GM19324 (cell line): ENCODE results near the gene HMGN3.

Experiments
- ATAC-seq: cut with Tn5 transposase; IDR thresholded peaks from one replicate; pipeline ENCODE4 v1.9.1; 2021; ENCODE audit warnings: mild to moderate bottlenecking, moderate library complexity; ENCODE audit not compliant: unreplicated experiment, low FRiP score

The HMGN3 gene

GRCh38 chr6:79233611-79234149 lies 802 bp downstream of the HMGN3 start:
- ATAC-seq: peak; percentile 76

- ATAC-seq: no peak
These were observed 1.6 kb downstream of the HMGN3 start for GRCh38 chr6:79232696-79233462.

GRCh38 chr6:79231666-79232065 lies 2.8 kb downstream of the HMGN3 start:
- ATAC-seq: no peak

- no peak for ATAC-seq
These were observed 3.4 kb downstream of the HMGN3 start for GRCh38 chr6:79231101-79231500.

- ATAC-seq: no peak
These were observed 4.3 kb downstream of the HMGN3 start for GRCh38 chr6:79230149-79230548.

GRCh38 chr6:79227445-79227844 lies 7.0 kb downstream of the HMGN3 start:
- no peak for ATAC-seq

- ATAC-seq: no peak
These were observed 7.8 kb downstream of the HMGN3 start for GRCh38 chr6:79226660-79227059.

- no peak for ATAC-seq
These were observed 8.5 kb downstream of the HMGN3 start for GRCh38 chr6:79225717-79226599.

- ATAC-seq: no peak
These were observed 10.7 kb downstream of the HMGN3 start for GRCh38 chr6:79223611-79224404.

GRCh38 chr6:79215213-79215824 lies 19.2 kb downstream of the HMGN3 start:
- ATAC-seq: no peak

GRCh38 chr6:79212859-79213258 lies 21.6 kb downstream of the HMGN3 start:
- ATAC-seq: no peak

- no peak for ATAC-seq
These were observed 25.7 kb downstream of the HMGN3 start for GRCh38 chr6:79208816-79209215.

GRCh38 chr6:79203753-79204253 lies 30.7 kb downstream of the HMGN3 start:
- no peak for ATAC-seq

- no peak for ATAC-seq
These were observed 31.9 kb downstream of the HMGN3 start for GRCh38 chr6:79202556-79202955.

GRCh38 chr6:79201983-79202382 lies 32.5 kb downstream of the HMGN3 start:
- ATAC-seq: no peak

- ATAC-seq: no peak
These were observed 33.3 kb downstream of the HMGN3 start for GRCh38 chr6:79201143-79201542.

- no peak for ATAC-seq
These were observed 37.6 kb downstream of the HMGN3 start for GRCh38 chr6:79196912-79197311.

- ATAC-seq: no peak
These were observed 40.5 kb downstream of the HMGN3 start for GRCh38 chr6:79193971-79194370.

GRCh38 chr6:79189760-79190350 lies 44.6 kb downstream of the HMGN3 start:
- ATAC-seq: no peak
